T47D (cell line): ENCODE measurements around the gene SNAPC4.

Experiments
- DNase-seq, 2 experiments: peaks; one replicate each; pipeline versions ENCODE4 v3.0.0 to v3.0.0-alpha.2; 2011 to 2012; ENCODE audit warnings: low read depth in 1 of 2, low spot score in 1 of 2
- JUND ChIP-seq: IDR thresholded peaks from 2 replicates; pipeline ENCODE4 v1.6.1; 2012; ENCODE audit warnings: low read depth
- in situ Hi-C: cut with HindIII; loops from 2 replicates; pipeline ENCODE4 v1.10.0; 2016; ENCODE audit warnings: low sequenced_read_pairs, low pct_unique_long_range_greater_than_20kb

Gene SNAPC4

DNA sequence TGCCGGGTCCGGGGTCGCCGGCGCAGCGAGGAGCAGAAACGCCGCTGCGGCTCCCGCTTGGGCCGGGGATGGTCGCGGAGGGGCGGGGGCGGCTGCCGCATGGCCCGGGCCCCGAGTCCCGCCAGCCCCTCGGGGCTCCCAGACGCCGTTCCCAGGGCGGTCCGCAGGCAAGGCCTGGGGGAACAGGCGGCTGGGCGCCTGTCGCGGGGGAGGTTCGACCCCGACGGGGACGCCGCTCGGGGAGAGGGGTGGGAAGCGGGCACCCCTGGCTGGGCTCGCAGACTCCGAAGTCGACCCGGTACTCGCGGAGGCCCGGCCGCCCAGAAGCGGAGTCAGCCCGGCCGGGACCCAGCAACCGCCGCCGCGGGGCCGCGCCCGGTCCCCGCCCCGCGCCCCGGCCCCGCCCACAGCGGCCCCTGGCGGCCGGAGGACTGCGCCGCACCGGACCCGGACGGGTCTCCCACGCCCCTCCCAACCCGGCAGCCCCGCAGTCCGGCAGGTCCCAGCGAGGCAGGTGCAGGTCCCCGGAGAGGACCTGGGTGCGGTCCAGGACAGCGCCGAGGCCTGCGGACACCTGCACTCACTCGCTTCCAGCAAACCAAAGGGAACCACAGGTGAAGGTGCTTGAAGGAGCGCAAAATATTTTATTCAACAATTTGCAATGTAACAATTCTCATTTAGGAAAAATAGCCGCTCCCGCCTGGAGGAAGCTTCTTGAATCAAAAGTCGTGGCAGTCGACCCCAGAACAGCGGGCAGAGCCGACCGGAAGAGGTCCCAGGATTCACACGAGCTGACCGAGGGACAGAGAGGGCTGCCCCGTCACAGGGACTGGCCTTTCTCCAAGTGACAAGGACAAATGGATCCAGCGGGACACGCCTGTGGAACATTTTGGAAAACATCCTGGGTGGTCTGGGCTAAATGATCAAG is 39.8 kb upstream of the SNAPC4 start, which contains the start of gene INPP5E:
Gene INPP5E, minus strand, starts transcription at position 365 of the 928 bp plus-strand sequence. CDS start 426 bp downstream, outside the sequence.
- peak; percentile 81 to 88 for DNase-seq
- TF ChIP-seq JUND, result no peak
- in situ Hi-C loops, result no loop called here

DNA sequence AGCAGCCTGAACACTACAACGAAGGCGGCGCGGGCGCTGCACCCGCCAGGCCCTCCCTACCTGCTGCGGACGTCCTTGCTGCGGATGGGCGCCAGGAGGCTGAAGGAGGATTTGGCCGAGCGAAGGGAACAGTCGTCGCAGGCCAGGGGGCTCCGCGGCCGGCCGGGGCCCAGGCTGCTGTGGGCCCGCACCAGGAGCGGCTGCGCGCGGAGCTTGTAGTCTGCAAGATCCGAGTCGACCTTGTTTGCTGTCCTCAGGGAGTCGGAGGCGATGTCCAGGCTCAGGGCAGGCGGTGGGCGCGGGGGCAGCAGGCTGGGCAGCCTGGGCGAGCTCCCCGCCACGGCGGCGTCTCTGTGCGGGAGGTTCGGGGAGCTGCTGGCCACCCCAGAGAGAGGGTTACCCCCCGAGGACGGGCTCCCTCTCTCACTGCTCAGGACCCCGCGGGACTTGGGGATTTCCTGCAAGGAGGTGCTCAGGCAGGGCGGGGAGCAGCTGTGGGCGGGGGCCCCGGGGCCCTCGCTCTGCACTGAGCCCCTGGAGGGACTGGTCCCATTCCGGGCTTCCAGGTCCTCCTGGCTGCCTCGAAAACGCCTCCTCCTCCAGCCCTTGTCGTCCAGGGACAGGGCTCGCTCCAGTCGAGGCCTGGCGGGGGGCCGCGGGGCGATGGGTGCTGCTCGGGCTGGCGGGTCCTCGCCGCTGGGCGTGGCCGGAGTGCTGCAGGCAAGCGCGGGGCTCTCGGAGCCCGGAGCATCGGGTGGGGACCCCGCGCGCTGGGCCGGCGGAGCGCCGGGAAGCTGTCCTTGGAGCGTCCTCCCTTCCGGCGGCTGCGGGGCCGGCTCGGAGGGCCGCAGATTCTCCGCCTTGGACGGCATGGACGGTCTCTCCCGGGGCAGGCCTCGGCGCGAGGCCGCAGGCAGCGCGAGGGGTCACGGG is 38.8 kb upstream of the SNAPC4 start:
- no peak for TF ChIP-seq JUND
- in situ Hi-C loops, result no loop called here
- DNase-seq, result peak; percentile 42 to 77

DNA sequence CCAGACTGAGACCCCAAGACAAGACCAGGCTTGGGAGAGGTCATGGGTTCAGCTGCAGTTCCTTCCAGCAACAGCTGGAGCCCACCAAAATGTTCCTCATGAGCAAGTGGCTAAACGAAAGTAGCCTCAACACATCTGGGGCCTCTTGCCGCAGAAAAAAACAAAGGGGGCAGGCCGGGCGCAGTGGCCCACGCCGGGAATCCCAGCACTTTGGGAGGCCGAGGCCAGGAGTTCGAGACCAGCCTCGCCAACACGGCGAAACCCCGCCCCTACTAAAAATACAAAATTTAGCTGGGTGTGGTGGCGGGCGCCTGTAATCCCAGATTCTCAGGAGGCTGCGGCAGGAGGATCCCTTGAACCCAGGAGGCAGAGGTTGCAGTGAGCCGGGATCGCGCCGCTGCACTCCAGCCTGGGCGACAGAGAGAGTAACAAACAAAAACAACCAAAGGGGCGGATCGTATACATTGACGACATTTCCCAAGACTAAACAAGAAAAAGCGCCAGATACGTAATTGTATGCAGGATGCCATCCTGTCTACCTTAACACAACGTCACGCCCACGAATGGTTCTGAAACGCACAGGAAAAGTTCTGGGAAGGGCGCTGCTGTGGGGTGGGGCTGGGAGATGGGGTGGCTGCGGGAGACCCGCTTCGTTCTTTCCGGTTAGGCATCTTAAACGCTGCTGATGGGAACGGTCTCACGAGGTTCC is 38.0 kb upstream of the SNAPC4 start:
- in situ Hi-C loops, result no loop called here
- no peak for TF ChIP-seq JUND

DNA sequence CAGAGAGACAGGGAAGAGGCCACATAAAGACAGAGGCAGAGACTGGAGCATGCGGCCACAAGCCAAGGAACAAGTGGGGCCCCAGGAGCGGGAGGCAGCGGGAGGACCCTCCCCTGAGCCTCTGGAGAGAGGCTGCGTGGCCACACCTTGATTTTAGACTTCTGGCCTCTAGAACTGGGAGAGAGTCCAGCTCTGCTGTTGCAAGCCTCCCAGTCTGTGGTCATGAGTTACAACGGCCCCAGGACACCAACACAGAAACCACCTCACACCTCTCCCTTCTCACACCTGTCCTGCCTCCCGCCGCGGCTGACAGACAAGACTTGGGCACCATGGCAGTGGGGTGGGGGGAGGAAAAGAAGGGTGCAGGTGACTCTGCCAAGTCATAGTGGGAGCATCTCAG is 37.5 kb upstream of the SNAPC4 start:
- DNase-seq, result peak in 1 of 2 experiments; percentile 34
- no peak for TF ChIP-seq JUND
- in situ Hi-C loops, result no loop called here

More for the DNA sequence above, 38.0 kb upstream of the SNAPC4 start:
- no peak for DNase-seq

DNA sequence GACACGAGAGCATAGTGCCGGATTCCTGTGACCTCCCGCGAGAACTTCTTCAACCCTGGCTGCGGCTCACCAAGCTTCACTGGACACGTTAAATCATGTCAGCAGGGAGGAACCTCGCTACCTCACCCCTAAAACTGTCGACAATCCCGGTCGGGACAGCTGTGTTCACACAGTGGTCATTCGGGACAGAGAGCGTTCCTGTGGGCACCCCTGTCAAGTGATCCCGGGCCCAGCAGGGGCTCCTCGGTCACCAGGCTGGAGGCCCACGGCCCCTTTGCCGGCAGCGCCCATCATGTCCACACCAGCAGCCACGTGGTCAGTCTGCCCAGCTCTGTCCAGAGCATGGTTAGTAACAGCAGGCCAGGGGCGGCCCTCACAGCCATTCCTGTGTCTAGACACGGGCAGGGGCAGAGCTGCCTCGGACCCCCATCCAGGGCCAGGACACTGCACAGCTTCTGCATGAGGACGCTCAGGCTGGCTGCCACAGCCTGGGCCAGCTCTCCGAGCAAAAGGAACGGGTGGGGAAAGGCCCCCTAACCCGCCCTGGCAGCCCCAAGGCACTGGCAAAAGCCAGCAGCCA is 36.2 kb upstream of the SNAPC4 start:
- in situ Hi-C loops, result no loop called here
- no peak for DNase-seq
- no peak for TF ChIP-seq JUND

DNA sequence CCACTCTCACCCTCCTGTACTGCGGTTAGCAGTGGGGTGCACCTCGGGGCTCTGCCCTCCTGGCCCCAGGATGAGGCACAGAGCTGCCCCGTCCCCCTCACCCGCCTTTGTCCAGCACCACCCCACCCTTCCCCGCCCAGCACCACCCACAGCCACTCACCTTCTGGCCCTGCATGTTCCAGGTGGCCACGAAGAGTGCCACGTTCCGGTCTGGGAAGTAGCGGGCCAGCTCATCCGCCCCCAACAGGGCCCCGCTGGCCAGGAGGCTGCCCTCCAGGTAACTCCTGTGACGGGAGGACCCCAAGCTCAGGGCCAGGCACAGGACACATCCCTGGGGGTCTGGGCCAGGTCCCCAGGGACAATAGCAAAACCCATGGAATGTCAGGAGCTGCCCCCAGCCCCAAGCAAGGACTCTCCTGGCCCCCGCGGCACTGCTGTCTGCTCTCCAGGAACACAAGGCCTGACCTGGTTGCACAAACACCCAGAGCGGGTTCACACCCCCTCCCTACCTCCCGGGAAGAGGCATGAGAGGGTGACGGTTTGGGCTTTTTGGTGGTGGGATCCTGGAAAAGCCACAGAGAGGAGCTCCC is 34.7 kb upstream of the SNAPC4 start:
- no peak for DNase-seq
- no peak for TF ChIP-seq JUND
- in situ Hi-C loops, result no loop called here

DNA sequence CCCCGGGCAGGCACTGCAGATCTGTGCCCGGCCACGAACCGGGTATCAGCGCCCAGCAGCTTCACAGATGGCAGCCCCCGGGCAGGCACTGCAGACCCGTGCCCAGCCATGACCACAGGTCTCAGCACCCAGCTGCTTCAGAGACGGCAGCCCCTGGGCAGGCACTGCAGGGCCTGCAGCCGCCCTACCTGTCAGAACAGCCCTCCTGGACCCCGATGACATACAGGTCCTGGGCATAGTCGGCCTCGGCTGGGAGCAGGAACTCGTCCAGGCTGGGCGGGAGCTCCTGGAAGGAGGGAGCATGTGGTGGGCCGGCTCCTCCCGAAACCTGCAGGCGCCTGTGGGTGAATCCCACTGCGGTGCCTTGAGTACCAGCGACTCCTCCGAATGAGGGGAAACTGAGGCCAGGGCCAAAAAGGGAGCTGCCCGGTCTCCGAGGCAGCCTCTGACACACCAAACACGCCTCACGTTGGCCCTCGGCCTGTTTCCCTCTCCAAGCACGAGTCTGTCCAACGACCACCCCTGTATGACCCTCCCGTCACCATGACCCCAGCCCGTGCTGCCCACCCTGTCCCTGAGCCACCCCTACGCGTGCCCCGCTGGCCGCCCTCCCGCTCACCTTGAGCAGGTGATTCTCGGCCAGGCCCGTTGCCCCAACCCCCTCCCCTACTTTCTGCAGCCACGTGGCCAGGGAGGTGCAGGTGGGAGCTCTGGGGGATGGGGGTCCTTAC is 34.0 kb upstream of the SNAPC4 start:
- in situ Hi-C loops, result no loop called here
- no peak for DNase-seq
- TF ChIP-seq JUND, result no peak

DNA sequence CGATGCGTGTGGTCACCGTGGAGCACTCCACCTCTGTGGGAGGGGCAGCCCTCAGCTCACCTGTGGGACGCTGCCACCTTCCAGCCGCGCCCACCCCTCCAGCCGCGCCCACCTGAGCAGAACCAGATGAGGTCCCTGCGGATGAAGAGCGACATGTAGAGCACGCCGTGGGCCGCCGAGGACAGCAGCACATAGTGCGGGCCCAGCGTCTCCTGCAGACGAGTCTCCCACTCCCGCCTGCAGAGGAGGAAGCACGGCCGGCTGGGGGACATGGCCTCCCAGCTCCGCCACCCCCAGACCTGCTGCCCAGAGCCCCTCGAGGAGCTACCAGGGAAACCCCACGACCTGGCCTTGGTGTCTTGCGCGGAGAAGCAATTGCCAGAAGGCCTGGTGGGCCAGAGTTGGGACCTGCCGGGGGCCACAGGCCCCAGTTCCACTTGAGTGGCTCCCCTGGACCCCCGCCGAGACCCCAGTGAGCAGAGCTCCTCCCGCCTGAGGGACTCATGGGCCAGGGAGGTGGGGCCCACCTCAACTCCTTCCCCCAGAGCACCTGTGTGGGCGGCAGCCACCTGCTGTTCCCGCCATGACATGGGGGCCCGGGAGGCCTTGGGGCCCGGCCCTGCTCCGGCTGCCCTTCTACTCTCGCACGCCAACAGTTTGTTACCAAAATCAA is 33.2 kb upstream of the SNAPC4 start:
- TF ChIP-seq JUND, result no peak
- in situ Hi-C loops, result no loop called here
- DNase-seq, result no peak

DNA sequence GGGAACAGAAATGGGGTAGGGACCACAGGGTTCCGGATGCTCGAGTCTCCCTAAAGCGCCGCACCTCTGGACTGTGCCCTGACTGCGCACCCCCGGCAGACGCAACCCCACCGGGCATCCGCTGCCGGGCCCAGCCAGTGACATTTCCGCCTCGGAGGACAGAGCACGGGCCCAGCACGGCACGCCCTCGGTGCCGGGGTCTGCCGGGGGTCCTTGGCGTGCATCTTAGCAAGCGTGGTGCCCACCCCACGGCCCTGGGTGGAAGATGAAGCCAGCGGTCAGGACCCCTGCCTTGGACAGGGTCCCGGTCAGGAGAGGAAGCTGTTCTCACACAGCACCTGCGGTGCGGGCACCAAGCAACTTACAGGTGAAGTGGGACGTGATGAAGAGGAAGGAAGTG is 32.6 kb upstream of the SNAPC4 start:
- no peak for DNase-seq
- in situ Hi-C loops, result no loop called here
- TF ChIP-seq JUND, result no peak

DNA sequence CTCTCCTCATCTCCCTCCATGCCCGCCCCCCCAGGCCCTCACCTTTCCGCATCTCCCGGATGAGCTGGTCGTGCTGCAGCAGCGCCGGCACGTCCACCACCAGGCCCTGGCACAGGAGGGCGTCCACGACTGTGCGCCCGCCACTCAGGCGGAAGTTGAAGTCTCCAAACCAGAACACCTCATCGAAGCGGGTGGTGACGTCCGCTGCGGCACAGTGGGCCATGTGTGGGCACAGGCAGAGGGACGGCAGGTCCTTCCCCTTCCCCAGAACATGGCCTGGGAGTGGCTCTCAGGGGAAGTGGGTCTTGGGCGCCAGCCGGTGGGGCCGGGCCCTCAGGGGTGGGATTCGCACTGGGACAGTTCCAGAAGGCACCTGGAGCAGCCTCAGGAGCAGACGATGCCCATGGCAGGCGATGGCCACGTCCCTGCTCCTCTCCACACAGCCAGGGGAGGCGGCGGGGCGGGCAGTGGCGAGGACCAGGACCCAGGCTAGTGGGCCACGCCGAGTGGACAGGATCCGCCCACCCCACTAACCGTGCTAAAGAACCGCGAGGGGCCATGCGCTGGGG is 31.9 kb upstream of the SNAPC4 start:
- no peak for TF ChIP-seq JUND
- DNase-seq, result no peak
- in situ Hi-C loops, result no loop called here
